OCI-LY7 (cell line): Measurements from ENCODE around the gene DAND5.

Experiments
- EZH2phosphoT487 ChIP-seq: fragments of 200-600 bp; sonication (generic); IDR thresholded peaks from 2 replicates; pipeline ENCODE4 v1.6.1; 2018; ENCODE audit warnings: low read depth, borderline replicate concordance, mild to moderate bottlenecking, mixed run types, antibody characterized with exemption, low read length, moderate library complexity, mixed read lengths
- TF ChIP-seq, protein P1 (sequence below): fragments of 200-600 bp; sonication (generic); conservative IDR thresholded peaks from 2 replicates; pipeline ENCODE4 v1.5.1; 2014; ENCODE audit warnings: mild to moderate bottlenecking, antibody characterized with exemption, low read length, moderate library complexity, mixed read lengths

- TF ChIP-seq, protein P1, sequence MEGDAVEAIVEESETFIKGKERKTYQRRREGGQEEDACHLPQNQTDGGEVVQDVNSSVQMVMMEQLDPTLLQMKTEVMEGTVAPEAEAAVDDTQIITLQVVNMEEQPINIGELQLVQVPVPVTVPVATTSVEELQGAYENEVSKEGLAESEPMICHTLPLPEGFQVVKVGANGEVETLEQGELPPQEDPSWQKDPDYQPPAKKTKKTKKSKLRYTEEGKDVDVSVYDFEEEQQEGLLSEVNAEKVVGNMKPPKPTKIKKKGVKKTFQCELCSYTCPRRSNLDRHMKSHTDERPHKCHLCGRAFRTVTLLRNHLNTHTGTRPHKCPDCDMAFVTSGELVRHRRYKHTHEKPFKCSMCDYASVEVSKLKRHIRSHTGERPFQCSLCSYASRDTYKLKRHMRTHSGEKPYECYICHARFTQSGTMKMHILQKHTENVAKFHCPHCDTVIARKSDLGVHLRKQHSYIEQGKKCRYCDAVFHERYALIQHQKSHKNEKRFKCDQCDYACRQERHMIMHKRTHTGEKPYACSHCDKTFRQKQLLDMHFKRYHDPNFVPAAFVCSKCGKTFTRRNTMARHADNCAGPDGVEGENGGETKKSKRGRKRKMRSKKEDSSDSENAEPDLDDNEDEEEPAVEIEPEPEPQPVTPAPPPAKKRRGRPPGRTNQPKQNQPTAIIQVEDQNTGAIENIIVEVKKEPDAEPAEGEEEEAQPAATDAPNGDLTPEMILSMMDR, result no peak
- TF ChIP-seq EZH2phosphoT487, result no peak
These were observed 3.6 kb upstream of the DAND5 start for GRCh38 chr19:12965812-12966135.
